Stimulated activated CD4-positive, alpha-beta T cell treated with anti-CD3 and anti-CD28 coated beads, Interleukin-1b, Interleukin-23, amount 100 ng/mL, for 1 hour (primary cell): ENCODE measurements around the gene TRIM47.

ENCODE experiments used
- DNase-seq, 2 donors: peaks; one replicate each; pipeline ENCODE4 v3.0.0-alpha.2; 2020; ENCODE audit warnings: low read depth in 2 of 2

Gene TRIM47

DNA sequence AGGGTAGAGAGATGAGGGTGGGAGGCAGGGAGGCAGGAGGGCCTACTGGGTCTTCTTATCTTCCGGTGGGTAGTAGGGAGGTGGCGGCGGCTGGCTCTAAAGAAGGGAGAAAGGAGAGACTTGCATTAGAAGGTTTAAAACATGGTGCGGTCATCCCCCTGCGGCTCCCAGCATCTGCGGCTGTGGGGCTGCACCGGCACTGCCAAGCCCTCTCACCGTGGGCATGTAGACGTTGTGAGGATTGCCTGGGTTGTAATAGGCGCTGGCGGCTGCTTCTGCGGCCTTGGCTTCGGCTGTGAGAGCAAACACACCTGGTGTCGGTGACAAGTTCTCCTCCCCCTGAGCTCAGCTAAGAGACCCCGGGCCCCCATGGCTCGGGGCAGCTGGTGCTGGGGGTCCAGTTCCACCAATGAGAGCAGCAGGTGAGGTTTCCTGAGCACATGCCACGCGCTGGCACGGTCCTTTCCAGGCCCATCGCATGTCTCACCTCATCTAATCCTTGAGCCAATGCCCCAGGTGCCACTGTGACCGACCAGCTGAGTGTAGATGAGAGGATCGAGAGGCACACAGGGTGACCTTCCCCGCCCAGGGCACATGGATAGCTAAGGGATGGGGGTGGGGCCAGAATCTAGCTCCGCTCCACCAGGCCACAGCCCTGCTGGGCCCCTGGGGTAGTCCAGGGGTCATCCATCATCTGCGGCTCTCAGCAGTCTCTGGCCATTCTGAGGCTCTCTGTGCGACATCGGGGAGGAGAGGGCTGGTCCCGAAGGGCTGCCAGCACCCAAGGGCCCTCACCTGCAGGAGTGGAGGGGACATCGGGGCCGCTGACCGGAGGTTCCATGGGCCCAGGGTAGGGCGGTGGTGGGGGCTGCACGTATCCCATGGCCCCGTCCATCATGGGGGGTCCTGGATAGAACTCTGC lies 31.4 kb downstream of the TRIM47 start:
- no peak for DNase-seq

DNA sequence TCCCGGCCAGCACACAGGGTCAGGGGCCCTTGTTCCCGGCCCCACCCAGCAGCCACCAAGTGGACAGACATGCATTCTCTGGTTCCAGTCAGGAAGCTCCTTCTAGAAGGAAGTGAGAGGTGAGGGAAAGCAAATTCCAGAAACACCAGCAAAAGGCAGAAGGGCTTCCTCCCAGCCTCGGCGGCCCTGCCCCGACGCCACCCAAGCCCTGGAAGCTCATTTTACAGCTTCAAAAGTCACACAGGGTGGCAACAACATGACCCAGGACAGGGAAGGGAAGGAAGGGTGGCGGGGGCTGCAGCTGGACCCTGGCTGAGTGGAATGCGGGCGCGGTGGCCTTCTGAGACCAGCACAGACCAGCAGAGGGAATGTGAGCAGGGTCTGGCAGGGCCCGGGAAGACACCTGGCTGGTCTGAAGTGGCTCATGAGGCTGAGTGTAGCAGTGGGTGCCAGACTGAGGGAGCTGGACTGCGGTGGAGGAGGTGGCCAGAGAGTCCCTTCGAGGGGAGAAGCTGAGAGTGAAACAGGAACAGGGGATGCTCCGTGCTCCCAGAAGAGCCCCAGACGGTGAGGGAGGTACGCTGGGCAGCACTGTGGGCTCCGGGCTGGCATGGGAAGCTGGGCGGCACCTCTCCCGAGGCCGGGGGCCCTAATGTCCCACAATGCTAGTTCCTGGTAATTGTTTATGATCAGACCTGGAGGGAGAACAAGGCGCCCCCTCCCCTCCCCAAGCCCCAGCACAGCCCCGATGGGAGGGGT lies 32.3 kb downstream of the TRIM47 start:
- no peak for DNase-seq

- DNase-seq, result peak in 1 of 2 donors; percentile 41
Observed at GRCh38 chr17:75845058-75845711, 33.2 kb downstream of the TRIM47 start.

- no peak for DNase-seq
Observed at GRCh38 chr17:75844530-75845057, 33.8 kb downstream of the TRIM47 start.

GRCh38 chr17:75843577-75844529 lies 34.5 kb downstream of the TRIM47 start, which contains the start of gene UNC13D:
UNC13D (minus strand) TSS chr17:75844404; CDS start chr17:75844337, 67 bp downstream.
- no peak for DNase-seq

DNA sequence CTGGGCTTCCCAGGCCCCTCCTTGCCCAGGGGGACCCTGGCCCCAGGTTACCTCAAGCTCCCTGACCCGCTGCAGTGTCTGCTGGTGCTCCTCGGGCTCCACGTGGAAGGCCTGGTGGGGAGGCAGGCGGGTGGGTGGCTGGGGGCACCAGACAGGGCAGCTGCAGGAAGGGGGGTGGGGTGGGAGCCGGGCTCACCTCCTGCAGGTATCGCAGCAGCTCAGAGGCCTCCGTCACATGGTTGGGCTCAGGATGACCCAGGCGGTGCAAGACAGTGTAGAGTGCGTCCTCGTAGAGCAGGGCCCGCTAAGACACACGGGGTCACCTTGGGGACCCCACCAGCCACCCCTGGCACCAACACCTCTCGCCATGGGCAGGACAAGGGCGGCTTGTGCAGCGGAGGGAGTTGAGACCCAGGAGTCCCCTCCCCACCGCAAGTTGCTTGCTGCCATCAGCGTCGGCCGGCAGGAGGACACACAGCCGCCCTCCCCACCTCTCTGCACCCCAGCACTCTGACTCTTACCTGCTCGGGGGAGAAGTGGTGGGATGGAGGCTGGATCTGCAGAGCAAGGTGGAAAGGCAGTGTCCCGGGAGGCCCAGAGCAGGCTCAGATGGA lies 35.3 kb downstream of the TRIM47 start:
- DNase-seq, result no peak

GRCh38 chr17:75842411-75842810 lies 36.0 kb downstream of the TRIM47 start:
- DNase-seq, result no peak

DNA sequence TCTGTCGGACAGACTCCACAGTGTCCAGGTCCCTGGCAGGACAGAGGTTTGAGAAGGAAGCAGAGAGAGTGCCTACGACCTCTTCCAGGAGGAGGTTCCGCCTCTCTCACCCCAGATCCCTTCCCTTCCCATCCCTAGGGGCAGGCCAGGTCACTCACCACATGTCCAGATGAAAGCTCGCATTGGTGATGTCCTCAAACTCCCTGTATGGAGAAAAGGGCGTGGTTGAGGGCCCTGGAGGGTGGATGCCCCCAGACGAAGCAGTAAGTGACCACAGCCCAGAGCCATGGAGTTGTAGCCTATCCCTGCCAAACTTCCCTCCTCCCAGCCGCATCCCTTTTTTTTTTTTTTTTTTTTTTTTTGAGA lies 37.6 kb downstream of the TRIM47 start:
- DNase-seq, result no peak

DNA sequence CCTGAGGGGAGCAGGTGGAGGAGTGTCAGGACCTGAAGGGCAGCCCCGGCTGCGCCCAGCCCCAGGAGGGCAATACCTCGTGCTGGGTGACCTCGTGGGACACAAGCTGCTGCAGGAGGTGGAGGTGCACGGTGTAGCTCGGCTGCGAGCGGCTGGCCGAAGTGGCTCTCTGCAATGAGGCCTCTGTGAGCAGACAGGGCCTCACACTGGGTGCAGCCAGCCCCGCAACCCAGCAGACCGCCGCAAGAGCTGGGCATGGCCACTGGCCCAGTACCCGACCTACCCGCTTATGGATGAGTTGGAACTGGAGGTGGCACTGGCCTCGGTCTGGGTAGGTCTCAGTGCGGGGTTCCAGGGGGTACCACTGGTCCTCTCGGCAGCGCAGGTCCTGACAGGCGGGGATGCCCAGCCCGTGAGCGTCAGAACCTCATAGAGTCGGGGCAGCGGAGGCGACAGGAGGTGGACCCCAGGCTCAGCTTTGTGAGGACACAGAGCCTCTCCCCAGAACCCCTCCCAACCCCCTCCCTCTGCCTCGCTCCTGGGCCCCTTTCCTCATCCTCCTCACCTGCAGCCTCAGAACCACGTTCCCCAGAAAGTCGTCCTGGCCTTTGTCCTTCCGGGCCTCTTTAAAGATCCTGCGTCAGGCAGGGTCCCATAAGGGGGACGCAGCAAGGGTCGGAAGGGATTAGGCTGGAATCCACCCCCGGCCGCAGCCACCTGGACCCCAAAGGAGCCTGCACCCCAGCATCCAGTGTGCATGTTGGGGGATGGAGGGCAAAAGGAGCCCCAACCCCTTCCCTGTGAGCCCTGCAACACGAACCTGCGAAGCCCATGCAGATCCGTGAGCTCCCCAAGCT lies 38.2 kb downstream of the TRIM47 start:
- DNase-seq, result no peak

DNA sequence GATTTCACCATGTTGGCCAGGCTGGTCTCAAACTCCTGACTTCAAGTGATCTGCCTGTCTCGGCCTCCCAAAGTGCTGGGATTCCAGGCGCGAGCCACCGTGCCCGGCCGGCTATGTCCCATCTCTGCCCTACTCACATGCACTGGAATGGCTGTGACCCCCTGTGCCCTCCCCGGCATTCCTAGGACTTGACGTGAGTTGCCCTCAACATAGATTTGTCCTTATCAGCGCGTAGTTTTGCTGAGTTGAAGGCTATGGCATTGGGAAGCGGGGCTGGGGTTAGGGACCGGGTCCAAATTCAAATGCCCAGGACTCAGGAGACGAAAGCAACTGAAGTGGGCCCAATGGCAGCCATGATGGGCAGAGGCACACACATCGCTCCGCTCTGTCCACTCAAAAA lies 40.0 kb downstream of the TRIM47 start:
- no peak for DNase-seq

DNA sequence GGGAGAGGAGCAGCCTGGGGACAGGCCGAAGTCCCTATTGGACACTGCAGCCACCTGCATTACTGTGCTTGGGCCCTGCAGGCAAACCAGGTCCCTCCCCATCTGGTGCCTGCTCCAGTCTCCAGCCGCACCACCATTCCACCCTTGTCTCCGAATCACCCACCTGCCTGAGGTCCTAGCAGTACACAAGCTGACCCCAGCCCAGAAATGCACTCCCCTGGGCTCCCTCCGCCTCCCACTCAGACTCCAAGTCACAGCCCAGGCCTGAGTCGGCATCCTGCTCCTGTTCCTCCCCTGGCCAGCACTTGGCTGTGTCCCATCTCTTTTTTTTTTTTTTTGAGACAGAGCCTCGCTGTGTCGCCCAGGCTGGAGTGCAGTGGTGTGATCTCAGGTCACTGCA lies 40.5 kb downstream of the TRIM47 start:
- no peak for DNase-seq

GRCh38 chr17:75836605-75837004 lies 41.8 kb downstream of the TRIM47 start:
- DNase-seq, result no peak

- no peak for DNase-seq
Observed at GRCh38 chr17:75835654-75835987, 42.8 kb downstream of the TRIM47 start.

- no peak for DNase-seq
Observed at GRCh38 chr17:75834928-75835653, 43.3 kb downstream of the TRIM47 start.

- no peak for DNase-seq
Observed at GRCh38 chr17:75834279-75834920, 44.0 kb downstream of the TRIM47 start.

- no peak for DNase-seq
Observed at GRCh38 chr17:75832652-75833400, 45.6 kb downstream of the TRIM47 start.

- DNase-seq, result no peak
Observed at GRCh38 chr17:75832164-75832651, 46.2 kb downstream of the TRIM47 start.
